Neural crest cell (in vitro differentiated cells): ENCODE results near the gene UBE2E1. TPM values are rescaled to one million over a fixed set of nuclear protein-coding genes. Genes with fewer than 3 reads are reported as not detected.

Source experiments
- DNase-seq: peaks from one replicate; pipeline ENCODE4 v3.0.0; 2021; ENCODE audit warnings: low read depth, mixed read lengths, low spot score
- H3K27ac Mint-ChIP-seq: one replicate; pipeline ENCODE4 v1.8.0; 2021; ENCODE audit warnings: mild to moderate bottlenecking, mixed read lengths; ENCODE audit not compliant: unreplicated experiment
- H3K27me3 Mint-ChIP-seq: 2 replicates; pipeline ENCODE4 v1.8.0; 2021; ENCODE audit warnings: low read depth, mild to moderate bottlenecking, mixed read lengths
- H3K36me3 Mint-ChIP-seq: 2 replicates; pipeline ENCODE4 v1.8.0; 2021; ENCODE audit warnings: low read depth, mild to moderate bottlenecking, mixed read lengths
- H3K4me1 Mint-ChIP-seq: 2 replicates; pipeline ENCODE4 v1.8.0; 2021; ENCODE audit warnings: mixed read lengths
- H3K4me3 Mint-ChIP-seq: one replicate; pipeline ENCODE4 v1.8.0; 2021; ENCODE audit warnings: mild to moderate bottlenecking, mixed read lengths
- H3K9me3 Mint-ChIP-seq: 2 replicates; pipeline ENCODE4 v1.8.0; 2021; ENCODE audit warnings: mixed read lengths
- CTCF ChIP-seq: fragments of 200-600 bp; sonication (generic); conservative IDR thresholded peaks from 2 replicates; pipeline ENCODE4 v1.5.0; 2021; ENCODE audit warnings: antibody characterized with exemption, mild to moderate bottlenecking
- total RNA-seq: library from RNA; stranded (reverse); gene quantifications from 2 replicates; pipeline ENCODE4 v1.2.1, GENCODE V29; 2021

UBE2E1 gene
- total RNA-seq, 1 donor from 2014 or later: 86.2 TPM

DNA sequence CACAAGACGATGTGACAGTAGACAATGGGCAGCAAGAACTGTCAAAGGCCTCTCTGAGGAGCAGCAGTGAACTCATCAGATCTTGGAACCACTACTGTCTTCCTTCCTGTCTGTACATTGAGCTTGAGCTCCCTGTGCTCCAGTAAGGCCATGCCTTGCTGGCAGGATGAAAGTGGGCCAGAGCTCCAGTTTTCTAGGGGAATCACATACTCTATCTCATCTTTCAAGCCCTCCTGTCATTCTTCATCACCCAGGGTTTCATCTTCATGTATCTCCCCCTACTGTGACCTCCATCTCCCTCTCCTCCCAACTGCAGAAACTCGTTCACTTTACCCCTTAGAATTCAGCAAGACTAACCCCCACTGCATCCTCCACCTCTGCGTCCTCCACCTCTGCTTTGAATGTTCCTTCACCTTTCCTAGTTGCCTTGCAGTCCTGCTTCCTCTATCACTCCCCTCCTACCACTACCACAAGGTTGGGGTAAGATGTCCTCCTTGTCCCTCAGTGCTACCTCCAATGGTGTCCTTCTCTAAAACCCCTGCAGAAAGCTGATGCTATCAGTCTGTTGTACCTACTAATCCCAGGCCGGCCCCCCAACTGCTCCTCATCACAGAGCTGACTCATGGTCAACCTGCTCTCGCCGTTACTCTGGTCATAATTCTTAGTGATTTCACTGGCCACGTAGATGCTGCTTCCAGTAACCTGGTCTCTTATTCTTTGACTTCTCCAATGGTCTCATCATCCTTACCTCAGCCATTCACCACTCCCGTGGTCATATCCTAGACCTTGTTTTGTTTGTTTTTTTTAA lies 88.7 kb downstream of the UBE2E1 start:
- DNase-seq: no peak
- Mint-ChIP-seq H3K36me3 (peaks cover 37% of the 10 kb centered on the region), H3K4me1 (peaks cover 11% of the 10 kb centered on the region), H3K4me3 (no peak overlapping the region), H3K27me3 (no peaks in the 10 kb centered on the region), H3K9me3 (peaks cover 11% of the 10 kb centered on the region), H3K27ac (no peak overlapping the region)
- TF ChIP-seq CTCF: no peak

DNA sequence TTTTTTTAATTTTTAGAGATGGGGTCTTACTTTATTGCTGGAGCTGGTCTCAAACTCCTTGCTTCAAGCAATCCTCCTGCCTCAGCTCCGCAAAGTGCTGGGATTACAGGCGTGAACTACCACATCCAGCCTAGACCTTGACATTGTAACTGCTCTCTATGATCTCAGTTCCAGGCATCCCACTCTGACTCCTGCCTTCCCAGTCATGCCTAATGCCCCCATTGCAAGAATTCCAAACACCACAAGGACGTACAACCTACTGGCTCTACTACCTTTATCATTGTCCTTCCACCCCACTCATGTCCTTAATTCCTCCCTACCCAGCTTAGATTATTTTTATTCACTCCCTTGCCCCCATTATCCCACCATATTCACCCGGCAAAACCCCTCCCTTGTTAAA lies 89.4 kb downstream of the UBE2E1 start:
- H3K27me3 Mint-ChIP-seq: no peaks in the 10 kb centered on the region
- no peak overlapping the region for H3K4me3 Mint-ChIP-seq
- peaks cover 6% of the 10 kb centered on the region for H3K4me1 Mint-ChIP-seq
- DNase-seq: no peak
- peaks cover 12% of the 10 kb centered on the region for H3K9me3 Mint-ChIP-seq
- H3K36me3 Mint-ChIP-seq: peaks cover 42% of the 10 kb centered on the region
- TF ChIP-seq CTCF: no peak
- no peak overlapping the region for H3K27ac Mint-ChIP-seq

DNA sequence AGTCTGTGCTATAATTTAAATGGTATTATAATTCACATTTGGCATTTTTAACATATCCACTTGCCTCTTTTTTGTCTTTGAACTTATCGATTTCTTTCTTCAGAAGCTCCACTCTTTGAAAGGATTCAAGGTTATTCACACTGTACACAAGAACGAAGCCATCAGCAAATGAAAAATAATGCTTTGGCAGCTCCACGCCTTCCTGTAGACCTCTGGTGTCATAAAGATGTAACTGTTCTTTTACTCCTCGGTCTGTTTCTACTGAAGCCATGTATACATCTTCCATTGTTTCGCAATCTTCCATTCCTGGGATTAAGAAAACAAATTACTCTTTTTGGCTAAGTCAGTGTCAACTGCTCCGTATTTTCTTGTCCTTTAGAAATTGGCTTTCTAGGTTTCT lies 95.0 kb downstream of the UBE2E1 start:
- no peaks in the 10 kb centered on the region for H3K27me3 Mint-ChIP-seq
- DNase-seq: no peak
- peak; percentile 40 for TF ChIP-seq CTCF
- H3K4me1 Mint-ChIP-seq: no peaks in the 10 kb centered on the region
- H3K9me3 Mint-ChIP-seq: peaks cover 15% of the 10 kb centered on the region
- peaks cover 51% of the 10 kb centered on the region for H3K36me3 Mint-ChIP-seq
- H3K4me3 Mint-ChIP-seq: no peak overlapping the region
- H3K27ac Mint-ChIP-seq: no peak overlapping the region

DNA sequence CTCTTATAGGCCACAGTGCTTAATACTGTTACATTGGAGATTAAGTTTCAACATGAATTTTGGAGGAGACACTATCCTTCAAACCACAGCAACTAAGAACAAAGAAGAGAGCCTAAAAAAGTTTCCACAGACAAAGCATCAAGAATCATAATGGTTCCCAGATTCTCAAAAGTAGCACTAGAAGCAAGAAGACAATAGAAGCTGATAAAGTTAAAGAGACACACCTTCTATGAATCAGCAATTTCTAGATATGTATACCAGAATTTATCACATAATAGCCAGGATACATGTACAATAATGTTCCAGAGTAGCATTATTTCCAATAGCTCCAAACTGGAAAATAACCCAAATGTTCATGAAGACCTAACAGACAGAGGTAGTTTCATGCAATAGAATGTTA lies 98.8 kb downstream of the UBE2E1 start:
- Mint-ChIP-seq H3K27ac (no peak overlapping the region), H3K9me3 (peaks cover 4% of the 10 kb centered on the region), H3K4me1 (no peaks in the 10 kb centered on the region), H3K27me3 (no peaks in the 10 kb centered on the region), H3K4me3 (no peak overlapping the region), H3K36me3 (peaks cover 34% of the 10 kb centered on the region)
- TF ChIP-seq CTCF: no peak
- DNase-seq: no peak

- H3K27me3 Mint-ChIP-seq: no peaks in the 10 kb centered on the region
- no peak overlapping the region for H3K4me3 Mint-ChIP-seq
- peaks cover 20% of the 10 kb centered on the region for H3K36me3 Mint-ChIP-seq
- no peak for DNase-seq
- no peak overlapping the region for H3K27ac Mint-ChIP-seq
- peaks cover under 1% of the 10 kb centered on the region for H3K9me3 Mint-ChIP-seq
- TF ChIP-seq CTCF: no peak
- H3K4me1 Mint-ChIP-seq: peaks cover 7% of the 10 kb centered on the region
These were observed 103.6 kb downstream of the UBE2E1 start for GRCh38 chr3:23909341-23909740.
